AG10803 (cell line): Measurements from ENCODE around the gene RNASEL.
A peak's percentile ranks its signal among the peaks of the same experiment; 100 is the strongest.

Experiments
- DNase-seq: peaks from one replicate; pipeline ENCODE4 v3.0.0; 2010; ENCODE audit warnings: low read depth
- H3K4me3 ChIP-seq: 2 replicates; pipeline ENCODE4 v1.5.1; 2011; ENCODE audit warnings: mild to moderate bottlenecking, low read length, control low read depth
- CTCF ChIP-seq: conservative IDR thresholded peaks from 2 replicates; pipeline ENCODE4 v1.5.1; 2011; ENCODE audit warnings: mild to moderate bottlenecking, low read length, control low read depth, inconsistent platforms

The RNASEL gene

DNA sequence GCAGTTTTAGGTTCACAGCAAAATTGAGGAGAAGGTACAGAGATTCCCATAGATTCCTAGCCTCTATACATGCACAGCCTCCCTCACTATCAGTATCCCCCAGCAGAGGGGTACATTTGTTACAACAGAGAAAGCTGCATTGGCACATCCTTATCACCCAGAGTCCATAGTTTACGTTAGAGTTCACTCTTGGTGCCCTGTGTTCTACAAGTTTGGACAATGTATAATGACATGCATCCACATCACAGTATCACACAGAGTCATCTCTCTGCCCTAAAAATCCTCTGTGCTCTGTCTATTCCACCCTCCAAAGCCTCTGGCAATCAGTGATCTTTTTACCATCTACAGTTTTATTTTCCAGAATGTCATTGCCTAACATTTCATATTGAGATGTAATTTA, 37.5 kb upstream of the RNASEL start:
- no peak for TF ChIP-seq CTCF
- H3K4me3 ChIP-seq = no peak overlapping the region
- DNase-seq = no peak

- DNase-seq = peak; percentile 43
- TF ChIP-seq CTCF = no peak
- H3K4me3 ChIP-seq = no peak overlapping the region
Measured at GRCh38 chr1:182625719-182626504, 36.9 kb upstream of the RNASEL start.

- DNase-seq = no peak
- no peak for TF ChIP-seq CTCF
- no peak overlapping the region for H3K4me3 ChIP-seq
Measured at GRCh38 chr1:182625024-182625423, 36.0 kb upstream of the RNASEL start.

- no peak overlapping the region for H3K4me3 ChIP-seq
- no peak for DNase-seq
- no peak for TF ChIP-seq CTCF
Measured at GRCh38 chr1:182624577-182624976, 35.5 kb upstream of the RNASEL start.

DNA sequence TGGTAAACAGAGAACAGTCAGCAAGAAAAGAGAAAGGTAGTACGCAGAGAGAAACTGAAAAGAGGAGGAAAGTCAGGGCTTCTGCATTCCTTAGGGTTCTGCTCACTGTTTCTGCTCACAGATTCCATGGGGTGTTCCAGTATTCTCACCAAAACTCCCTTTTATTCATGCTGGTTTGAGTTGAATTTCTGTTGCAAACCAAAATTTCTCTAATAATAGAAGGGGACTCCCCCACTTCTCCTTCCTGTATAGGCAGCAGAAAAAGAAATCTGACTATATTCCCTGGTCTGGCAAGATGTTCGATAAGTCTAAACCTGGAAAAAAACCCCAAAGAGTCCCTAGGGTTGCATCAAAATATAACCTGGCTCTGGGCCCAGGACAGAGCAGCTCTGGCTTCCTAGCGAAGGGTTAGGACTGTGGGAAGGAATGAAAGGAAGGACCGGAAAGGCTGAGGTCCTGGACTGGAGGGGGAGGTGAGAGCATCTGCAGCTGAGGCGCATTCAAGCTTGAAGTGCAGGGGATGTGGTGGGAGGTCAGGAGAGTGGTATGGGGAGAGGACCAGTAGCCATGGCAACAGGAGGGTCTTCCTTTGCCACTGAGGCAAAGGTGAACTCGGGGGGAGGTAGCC, 34.0 kb upstream of the RNASEL start:
- TF ChIP-seq CTCF = no peak
- H3K4me3 ChIP-seq = no peak overlapping the region

DNA sequence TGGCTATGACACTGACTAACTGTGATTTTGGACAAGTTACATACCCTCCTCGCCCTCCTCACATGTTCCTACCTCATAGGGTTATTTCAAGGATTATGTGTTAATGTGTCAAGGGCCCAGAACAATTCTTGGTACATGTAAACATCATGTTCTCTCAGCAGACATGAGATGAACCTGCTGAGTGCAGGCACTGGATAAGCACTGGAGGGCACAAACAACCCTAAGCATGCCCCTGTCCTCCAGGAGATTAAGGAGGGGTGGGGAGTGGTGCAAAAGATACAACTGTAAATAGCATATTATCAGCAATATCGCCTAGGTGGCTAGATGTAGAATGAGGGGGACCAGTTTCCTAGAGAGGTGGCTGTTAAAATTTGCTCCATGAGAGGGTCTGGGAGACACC, 32.9 kb upstream of the RNASEL start:
- TF ChIP-seq CTCF = no peak
- DNase-seq = no peak
- H3K4me3 ChIP-seq = no peak overlapping the region

More for the DNA sequence above, 34.0 kb upstream of the RNASEL start:
- peak; percentile 38 for DNase-seq
